ENCODE results near the gene GIMAP8. TPM values are rescaled to one million over a fixed set of nuclear protein-coding genes. Genes with fewer than 3 reads are reported as not detected.

Gene GIMAP8
- total RNA-seq, 1 experiment from 2014 or later = 0.10 TPM

- CTCF ChIA-PET = no interaction called here
- Histone ChIP-seq H3K27ac (ENCODE audit: low read length) (no peak overlapping the region), H3K4me1 (ENCODE audit: control insufficient read depth, insufficient read depth, low read length) (no peaks in the 10 kb centered on the region), H3K9me3 (ENCODE audit: control insufficient read depth, insufficient read depth, low read depth, low read length) (no peaks in the 10 kb centered on the region), H3K36me3 (ENCODE audit: control insufficient read depth, insufficient read depth, low read length) (no peaks in the 10 kb centered on the region), H3K4me3 (ENCODE audit: low read depth in 2 of 2, low read length in 2 of 2) (no peak overlapping the region), H3K27me3 (ENCODE audit: control insufficient read depth, insufficient read depth, low read length) (peaks cover 8% of the 10 kb centered on the region)
- ATAC-seq (no peak), DNase-seq (ENCODE audit: low read depth, low spot score) (no peak)
- TF ChIP-seq SIN3A (IDR thresholded peaks at IDR 0.05; ENCODE audit: borderline replicate concordance, insufficient read depth, low read depth, low read length) (no peak), REST (IDR thresholded peaks at IDR 0.05; ENCODE audit: insufficient read depth in 1 of 2, low read depth in 2 of 2, low read length in 1 of 2) (no peak), TCF7L2 (IDR thresholded peaks at IDR 0.05; ENCODE audit: low read depth, low read length) (no peak), POLR2AphosphoS5 (IDR thresholded peaks at IDR 0.05; ENCODE audit: low read depth, low read length) (no peak), CTCF (IDR thresholded peaks at IDR 0.05) (no peak)
- POLR2A ChIA-PET = no interaction called here
- intact Hi-C loops (cut with micrococcal nuclease; ENCODE audit: unreplicated experiment) = no loop called here
- in situ Hi-C loops (cut with HindIII; ENCODE audit: low pct_unique_long_range_greater_than_20kb, low sequenced_read_pairs) = no loop called here
- BruUV-seq (replicated peaks) = no TSS peak
Observed at GRCh38 chr7:150476285-150476684, 25.9 kb downstream of the GIMAP8 start.

- no peak for TF ChIP-seq POLR2AphosphoS5 (IDR thresholded peaks at IDR 0.05; ENCODE audit: low read depth, low read length)
- Histone ChIP-seq H3K27ac (ENCODE audit: low read length) (no peak overlapping the region), H3K4me1 (ENCODE audit: control insufficient read depth, insufficient read depth, low read length) (no peaks in the 10 kb centered on the region), H3K36me3 (ENCODE audit: control insufficient read depth, insufficient read depth, low read length) (no peaks in the 10 kb centered on the region), H3K9me3 (ENCODE audit: control insufficient read depth, insufficient read depth, low read depth, low read length) (no peaks in the 10 kb centered on the region), H3K4me3 (ENCODE audit: low read depth in 2 of 2, low read length in 2 of 2) (no peak overlapping the region), H3K27me3 (ENCODE audit: control insufficient read depth, insufficient read depth, low read length) (peaks cover 8% of the 10 kb centered on the region)
- CTCF ChIA-PET = interaction anchor here (0.6 kb wide), 1 partner anchor 9 kb away, joined by 5 read pairs; no protein-coding TSS in a partner anchor
- intact Hi-C loops (cut with micrococcal nuclease; ENCODE audit: unreplicated experiment) (no loop called here), in situ Hi-C loops (cut with HindIII; ENCODE audit: low pct_unique_long_range_greater_than_20kb, low sequenced_read_pairs) (no loop called here)
- BruUV-seq (replicated peaks) = no TSS peak
- ATAC-seq = no peak
- POLR2A ChIA-PET = no interaction called here
- DNase-seq (ENCODE audit: low read depth, low spot score) = no peak
Observed at GRCh38 chr7:150476819-150477631, 26.6 kb downstream of the GIMAP8 start.

- in situ Hi-C loops (cut with HindIII; ENCODE audit: low pct_unique_long_range_greater_than_20kb, low sequenced_read_pairs) (no loop called here), intact Hi-C loops (cut with micrococcal nuclease; ENCODE audit: unreplicated experiment) (no loop called here)
- Histone ChIP-seq H3K36me3 (ENCODE audit: control insufficient read depth, insufficient read depth, low read length) (no peaks in the 10 kb centered on the region), H3K9me3 (ENCODE audit: control insufficient read depth, insufficient read depth, low read depth, low read length) (no peaks in the 10 kb centered on the region), H3K4me1 (ENCODE audit: control insufficient read depth, insufficient read depth, low read length) (no peaks in the 10 kb centered on the region), H3K4me3 (ENCODE audit: low read depth in 2 of 2, low read length in 2 of 2) (no peak overlapping the region), H3K27ac (ENCODE audit: low read length) (no peak overlapping the region), H3K27me3 (ENCODE audit: control insufficient read depth, insufficient read depth, low read length) (peaks cover 8% of the 10 kb centered on the region)
- no peak for ATAC-seq
- ChIA-PET POLR2A (no interaction called here), CTCF (no interaction called here)
- BruUV-seq (replicated peaks) = no TSS peak
- no peak for DNase-seq (ENCODE audit: low read depth, low spot score)
- no peak for TF ChIP-seq POLR2AphosphoS5 (IDR thresholded peaks at IDR 0.05; ENCODE audit: low read depth, low read length)
- TF ChIP-seq REST (IDR thresholded peaks at IDR 0.05; ENCODE audit: insufficient read depth in 1 of 2, low read depth in 2 of 2, low read length in 1 of 2) = no peak
- TF ChIP-seq CTCF (IDR thresholded peaks at IDR 0.05) = no peak
- TF ChIP-seq TCF7L2 (IDR thresholded peaks at IDR 0.05; ENCODE audit: low read depth, low read length) = no peak
- no peak for TF ChIP-seq SIN3A (IDR thresholded peaks at IDR 0.05; ENCODE audit: borderline replicate concordance, insufficient read depth, low read depth, low read length)
Observed at GRCh38 chr7:150479023-150479716, 28.7 kb downstream of the GIMAP8 start.
